Gastrocnemius medialis (tissue), 4 donors: ENCODE data around the gene HSPA6.
"Not testable (repeated sequence)": the region's sequence is repeated elsewhere in the genome, so short reads cannot be mapped to it uniquely, and the experiment has no call there.

ENCODE experiments used
- CTCF ChIP-seq, 5 experiments: fragments of 450-650 bp in 3 of 5; fragments of 200-600 bp in 2 of 5; sonication (generic) in 2 of 5; IDR thresholded peaks in 4 of 5; conservative IDR thresholded peaks in 1 of 5; 1 replicate in 4 of 5; 2 replicates in 1 of 5; pipeline ENCODE4 v1.5.1; 2016 to 2019; ENCODE audit warnings: antibody characterized with exemption in 5 of 5, mild to moderate bottlenecking in 3 of 5, moderate library complexity in 3 of 5
- POLR2A ChIP-seq, 2 donors: fragments of 450-650 bp; IDR thresholded peaks; one replicate each; pipeline ENCODE4 v1.6.1; 2017; ENCODE audit warnings: antibody characterized with exemption in 2 of 2, mild to moderate bottlenecking in 2 of 2, moderate library complexity in 2 of 2

GRCh38 chr1:161529463-161530104 is 5.2 kb downstream of the HSPA6 start:
- not testable (repeated sequence) for TF ChIP-seq CTCF (IDR thresholded peaks at IDR 0.05 in 4 of 5, conservative IDR thresholded peaks at IDR 0.05 in 1 of 5); POLR2A (IDR thresholded peaks at IDR 0.05)
